SU-DHL-6 (cell line): ENCODE results near the gene PORCN.

Experiments
- EZH2phosphoT487 ChIP-seq: fragments of 200-600 bp; sonication (generic), shearing (Covaris generic); conservative IDR thresholded peaks from 2 replicates; pipeline ENCODE4 v1.6.1; 2018; ENCODE audit warnings: mild to moderate bottlenecking, antibody characterized with exemption, low read length, moderate library complexity, mixed read lengths
- TF ChIP-seq, protein P1 (sequence below): fragments of 200-600 bp; sonication (generic); IDR thresholded peaks from one replicate; pipeline ENCODE4 v1.5.1; 2017; ENCODE audit warnings: antibody characterized with exemption, mild to moderate bottlenecking, low read length, moderate library complexity; ENCODE audit not compliant: insufficient read depth, poor library complexity, severe bottlenecking

DNA sequence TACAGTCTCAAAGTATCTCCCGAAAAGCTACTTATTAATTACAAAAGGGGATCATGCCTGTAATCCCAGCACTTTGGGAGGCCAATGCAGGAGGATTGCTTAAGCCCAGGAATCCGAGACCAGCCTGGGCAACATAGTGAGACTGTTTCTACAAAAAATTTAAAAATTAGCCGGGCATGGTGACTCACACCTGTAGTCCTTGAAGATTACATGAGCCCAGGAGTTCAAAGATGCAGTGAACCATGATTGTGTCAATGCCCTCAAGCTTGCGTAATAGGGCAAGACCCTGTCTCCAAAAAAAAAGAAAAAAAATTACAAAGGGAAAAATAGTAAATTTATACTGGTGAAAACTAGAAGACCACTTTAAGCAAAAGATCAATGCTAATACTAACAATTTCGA is 3.3 kb upstream of the PORCN start:
- no peak for TF ChIP-seq EZH2phosphoT487
- TF ChIP-seq, protein P1, sequence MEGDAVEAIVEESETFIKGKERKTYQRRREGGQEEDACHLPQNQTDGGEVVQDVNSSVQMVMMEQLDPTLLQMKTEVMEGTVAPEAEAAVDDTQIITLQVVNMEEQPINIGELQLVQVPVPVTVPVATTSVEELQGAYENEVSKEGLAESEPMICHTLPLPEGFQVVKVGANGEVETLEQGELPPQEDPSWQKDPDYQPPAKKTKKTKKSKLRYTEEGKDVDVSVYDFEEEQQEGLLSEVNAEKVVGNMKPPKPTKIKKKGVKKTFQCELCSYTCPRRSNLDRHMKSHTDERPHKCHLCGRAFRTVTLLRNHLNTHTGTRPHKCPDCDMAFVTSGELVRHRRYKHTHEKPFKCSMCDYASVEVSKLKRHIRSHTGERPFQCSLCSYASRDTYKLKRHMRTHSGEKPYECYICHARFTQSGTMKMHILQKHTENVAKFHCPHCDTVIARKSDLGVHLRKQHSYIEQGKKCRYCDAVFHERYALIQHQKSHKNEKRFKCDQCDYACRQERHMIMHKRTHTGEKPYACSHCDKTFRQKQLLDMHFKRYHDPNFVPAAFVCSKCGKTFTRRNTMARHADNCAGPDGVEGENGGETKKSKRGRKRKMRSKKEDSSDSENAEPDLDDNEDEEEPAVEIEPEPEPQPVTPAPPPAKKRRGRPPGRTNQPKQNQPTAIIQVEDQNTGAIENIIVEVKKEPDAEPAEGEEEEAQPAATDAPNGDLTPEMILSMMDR = no peak
